Keratinocyte (primary cell): ENCODE data around the gene PGPEP1. TPM values are rescaled to one million over a fixed set of nuclear protein-coding genes. Genes with fewer than 3 reads are reported as not detected.
A peak's percentile ranks its signal among the peaks of the same experiment; 100 is the strongest.
"Not testable (repeated sequence)": the region's sequence is repeated elsewhere in the genome, so short reads cannot be mapped to it uniquely, and the experiment has no call there.

ENCODE experiments used
- DNase-seq: peaks from one replicate; pipeline ENCODE4 v3.0.0-alpha.2; 2011; ENCODE audit warnings: low read depth, missing footprints, low spot score
- FAIRE-seq: peaks from 2 replicates; lab custom pipeline; 2011; peaks lifted over from hg19 to GRCh38; lab: Jason Lieb, UNC
- H2AFZ ChIP-seq: 2 replicates; pipeline ENCODE4 v1.6.0; 2012; ENCODE audit warnings: low read length, control low read depth, inconsistent platforms; ENCODE audit not compliant: control insufficient read depth
- H3K27ac ChIP-seq: 2 replicates; pipeline ENCODE4 v1.5.1; 2011; ENCODE audit warnings: low read length; ENCODE audit not compliant: control insufficient read depth, insufficient read depth
- H3K27me3 ChIP-seq: 3 replicates; pipeline ENCODE4 v1.6.0; 2011; ENCODE audit warnings: low read length; ENCODE audit not compliant: control insufficient read depth, insufficient read depth; ENCODE audit errors: extremely low read depth
- H3K36me3 ChIP-seq, 2 experiments: 2 replicates in 1 of 2; 3 replicates in 1 of 2; pipeline ENCODE4 v1.5.1; 2011; ENCODE audit warnings: low read length in 2 of 2, mild to moderate bottlenecking in 1 of 2; ENCODE audit not compliant: control insufficient read depth in 2 of 2, insufficient read depth in 2 of 2; ENCODE audit errors: extremely low read depth in 1 of 2
- H3K4me1 ChIP-seq: 3 replicates; pipeline ENCODE4 v1.5.1; 2011; ENCODE audit warnings: low read length; ENCODE audit not compliant: control insufficient read depth, insufficient read depth; ENCODE audit errors: extremely low read depth
- H3K4me2 ChIP-seq: 3 replicates; pipeline ENCODE4 v1.6.0; 2011; ENCODE audit warnings: low read depth, low read length; ENCODE audit not compliant: control insufficient read depth, insufficient read depth; ENCODE audit errors: extremely low read depth
- H3K4me3 ChIP-seq, 3 experiments: fragments of 200-600 bp in 1 of 3; sonication (generic) in 1 of 3; 2 replicates in 2 of 3; 3 replicates in 1 of 3; pipeline ENCODE4 v1.5.1; 2011 to 2016; ENCODE audit warnings: low read length in 3 of 3, mild to moderate bottlenecking in 3 of 3, control low read depth in 2 of 3, inconsistent platforms in 1 of 3, low read depth in 1 of 3, mixed read lengths in 1 of 3, mixed run types in 1 of 3, moderate library complexity in 1 of 3; ENCODE audit not compliant: control insufficient read depth in 2 of 3, insufficient read depth in 2 of 3; ENCODE audit errors: extremely low read depth in 1 of 3
- H3K79me2 ChIP-seq: 2 replicates; pipeline ENCODE4 v1.6.0; 2012; ENCODE audit warnings: low read length; ENCODE audit not compliant: control insufficient read depth, insufficient read depth
- H3K9ac ChIP-seq: 3 replicates; pipeline ENCODE4 v1.6.0; 2011; ENCODE audit warnings: low read length; ENCODE audit not compliant: control insufficient read depth, insufficient read depth; ENCODE audit errors: extremely low read depth
- H3K9me1 ChIP-seq: 3 replicates; pipeline ENCODE4 v1.6.0; 2011; ENCODE audit warnings: low read length; ENCODE audit not compliant: control insufficient read depth, insufficient read depth; ENCODE audit errors: extremely low read depth
- H3K9me3 ChIP-seq: 2 replicates; pipeline ENCODE4 v1.5.1; 2012; ENCODE audit warnings: low read depth, low read length; ENCODE audit not compliant: control insufficient read depth
- H4K20me1 ChIP-seq: 3 replicates; pipeline ENCODE4 v1.6.0; 2011; ENCODE audit warnings: low read length; ENCODE audit not compliant: control insufficient read depth, insufficient read depth; ENCODE audit errors: extremely low read depth
- CTCF ChIP-seq, 3 experiments: IDR thresholded peaks in 1 of 3; conservative IDR thresholded peaks in 1 of 3; optimal IDR thresholded peaks in 1 of 3; 2 replicates in 2 of 3; 3 replicates in 1 of 3; pipeline versions ENCODE3 to v1.5.1; 2011; ENCODE audit warnings: low read length in 3 of 3, mild to moderate bottlenecking in 3 of 3, moderate library complexity in 2 of 3, control low read depth in 1 of 3, inconsistent platforms in 1 of 3; ENCODE audit not compliant: insufficient read depth in 2 of 3; ENCODE audit errors: extremely low read depth in 1 of 3
- EZH2 ChIP-seq: IDR thresholded peaks from one replicate; pipeline ENCODE4 v1.6.1; 2012; ENCODE audit warnings: inconsistent platforms, mild to moderate bottlenecking, low read length, moderate library complexity
- dilution Hi-C: fragments of 300-500 bp; cut with MboI; formaldehyde crosslinking; loops from one replicate; pipeline ENCODE4 v1.7.0; 2020; ENCODE audit warnings: low sequenced_read_pairs; ENCODE audit not compliant: extremely low pct_ligation_motif_present
- polyA plus RNA-seq, 5 experiments: library from polyadenylated mRNA; depleted of rRNA in 3 of 5; stranded (reverse) in 3 of 5; stranded (forward) in 1 of 5; unstranded in 1 of 5; fragments of >200 nt; gene quantifications; 1 replicate in 1 of 5; 2 replicates in 3 of 5; 3 replicates in 1 of 5; pipeline versions ENCODE4 v1.2.1 to v1.2.3, GENCODE V29; 2011 to 2012; ENCODE audit warnings: missing spikeins in 2 of 5, low read depth in 1 of 5, low replicate concordance in 1 of 5

PGPEP1 gene
- polyA plus RNA-seq, 1 donor (not counting 4 experiments of a cell fraction or from before 2014, with no cell fraction given), result 5.6 TPM

- Histone ChIP-seq H4K20me1 (no peaks in the 10 kb centered on the region), H3K9me3 (no peaks in the 10 kb centered on the region), H3K9me1 (no peaks in the 10 kb centered on the region), H3K36me3 (no peaks in the 10 kb centered on the region), H3K4me2 (no peak overlapping the region), H3K27ac (no peak overlapping the region), H3K79me2 (no peaks in the 10 kb centered on the region), H3K4me3 (no peak overlapping the region), H3K9ac (no peak overlapping the region), H3K4me1 (peaks cover 7% of the 10 kb centered on the region), H3K27me3 (peaks cover 24% of the 10 kb centered on the region), H2AFZ (no peak overlapping the region)
- dilution Hi-C loops, result no loop called here
- FAIRE-seq, result peak; percentile 13
- TF ChIP-seq EZH2 (no peak), CTCF (optimal IDR thresholded peaks at IDR 0.05 in 1 of 3, IDR thresholded peaks at IDR 0.05 in 1 of 3, conservative IDR thresholded peaks at IDR 0.05 in 1 of 3; ENCODE audit: extremely low read depth in 1 of 3, insufficient read depth in 2 of 3, low read length in 3 of 3) (no peak)
- no peak for DNase-seq
Measured at GRCh38 chr19:18399008-18399407, 58.6 kb downstream of the PGPEP1 start.

GRCh38 chr19:18401580-18402112, 61.2 kb downstream of the PGPEP1 start:
- H3K4me3 ChIP-seq, result no peak overlapping the region
- no peak overlapping the region for H3K4me2 ChIP-seq
- peak; percentile 69 for FAIRE-seq
- dilution Hi-C loops, result no loop called here
- TF ChIP-seq EZH2, result no peak
- TF ChIP-seq CTCF (optimal IDR thresholded peaks at IDR 0.05 in 1 of 3, IDR thresholded peaks at IDR 0.05 in 1 of 3, conservative IDR thresholded peaks at IDR 0.05 in 1 of 3; ENCODE audit: extremely low read depth in 1 of 3, insufficient read depth in 2 of 3, low read length in 3 of 3), result peak; percentile 47 to 62 (median 60)
- H3K9me3 ChIP-seq, result no peaks in the 10 kb centered on the region
- H3K79me2 ChIP-seq, result no peaks in the 10 kb centered on the region
- no peak overlapping the region for H3K27ac ChIP-seq
- no peaks in the 10 kb centered on the region for H4K20me1 ChIP-seq
- peaks cover 17% of the 10 kb centered on the region for H3K27me3 ChIP-seq
- peaks cover 7% of the 10 kb centered on the region for H3K4me1 ChIP-seq
- no peak overlapping the region for H3K9ac ChIP-seq
- H3K36me3 ChIP-seq, result no peaks in the 10 kb centered on the region
- peak overlapping the region; percentile 37 for H2AFZ ChIP-seq
- no peak for DNase-seq
- H3K9me1 ChIP-seq, result no peaks in the 10 kb centered on the region

GRCh38 chr19:18402455-18403248, 62.3 kb downstream of the PGPEP1 start:
- DNase-seq, H3K4me3 ChIP-seq, H3K79me2 ChIP-seq, H3K36me3 ChIP-seq, FAIRE-seq, H3K4me2 ChIP-seq, H3K9me3 ChIP-seq, H3K27me3 ChIP-seq, H3K9me1 ChIP-seq, H3K27ac ChIP-seq, dilution Hi-C loops, H2AFZ ChIP-seq, H4K20me1 ChIP-seq, H3K4me1 ChIP-seq, H3K9ac ChIP-seq: not testable (repeated sequence)
